RWPE2 (cell line): ENCODE results near the gene GBX2.

Source experiments
- ATAC-seq: fragments of 200-7000 bp; cut with Tn5 transposase; 3 replicates; pipeline ENCODE4 v1.9.1; 2021; ENCODE audit warnings: low read depth
- DNase-seq: peaks from one replicate; pipeline ENCODE4 v3.0.0-alpha.2; 2020; ENCODE audit warnings: low spot score
- H3K27ac ChIP-seq: fragments of 450-650 bp; 2 replicates; pipeline ENCODE4 v1.5.1; 2017; ENCODE audit warnings: mild to moderate bottlenecking; ENCODE audit not compliant: poor library complexity, severe bottlenecking
- H3K27me3 ChIP-seq: fragments of 250-450 bp; sonication (Bioruptor Pico); 2 replicates; pipeline ENCODE4 v1.5.1; 2021; ENCODE audit warnings: mild to moderate bottlenecking, moderate library complexity; ENCODE audit not compliant: insufficient read depth, poor library complexity, severe bottlenecking
- H3K36me3 ChIP-seq: fragments of 250-450 bp; sonication (Bioruptor Pico); 2 replicates; pipeline ENCODE4 v1.5.1; 2020; ENCODE audit warnings: low read depth, mild to moderate bottlenecking, moderate library complexity
- H3K4me1 ChIP-seq: fragments of 250-450 bp; sonication (Bioruptor Pico); 2 replicates; pipeline ENCODE4 v1.5.1; 2021; ENCODE audit warnings: mild to moderate bottlenecking, moderate library complexity; ENCODE audit not compliant: insufficient read depth, poor library complexity, severe bottlenecking
- H3K4me3 ChIP-seq: fragments of 250-450 bp; sonication (Bioruptor Pico); 2 replicates; pipeline ENCODE4 v1.5.1; 2021; ENCODE audit warnings: mild to moderate bottlenecking, moderate library complexity; ENCODE audit not compliant: severe bottlenecking
- H3K9me3 ChIP-seq: fragments of 250-450 bp; sonication (Bioruptor Pico); 2 replicates; pipeline ENCODE4 v1.5.1; 2021; ENCODE audit warnings: mild to moderate bottlenecking, moderate library complexity; ENCODE audit not compliant: severe bottlenecking
- CTCF ChIP-seq: fragments of 450-650 bp; IDR thresholded peaks from one replicate; pipeline ENCODE4 v1.5.1; 2017; ENCODE audit warnings: mild to moderate bottlenecking, moderate library complexity; ENCODE audit not compliant: poor library complexity, severe bottlenecking

GBX2 gene

GRCh38 chr2:236162031-236162845, 5.9 kb downstream of the GBX2 start:
- Histone ChIP-seq H3K27ac (no peak overlapping the region), H3K4me1 (peaks cover 7% of the 10 kb centered on the region), H3K27me3 (peaks cover 34% of the 10 kb centered on the region), H3K4me3 (no peak overlapping the region), H3K36me3 (no peaks in the 10 kb centered on the region), H3K9me3 (no peaks in the 10 kb centered on the region)
- DNase-seq (no peak), ATAC-seq (peak; percentile 37; the same call in 2 of the 3 replicates)
- TF ChIP-seq CTCF, result no peak

DNA sequence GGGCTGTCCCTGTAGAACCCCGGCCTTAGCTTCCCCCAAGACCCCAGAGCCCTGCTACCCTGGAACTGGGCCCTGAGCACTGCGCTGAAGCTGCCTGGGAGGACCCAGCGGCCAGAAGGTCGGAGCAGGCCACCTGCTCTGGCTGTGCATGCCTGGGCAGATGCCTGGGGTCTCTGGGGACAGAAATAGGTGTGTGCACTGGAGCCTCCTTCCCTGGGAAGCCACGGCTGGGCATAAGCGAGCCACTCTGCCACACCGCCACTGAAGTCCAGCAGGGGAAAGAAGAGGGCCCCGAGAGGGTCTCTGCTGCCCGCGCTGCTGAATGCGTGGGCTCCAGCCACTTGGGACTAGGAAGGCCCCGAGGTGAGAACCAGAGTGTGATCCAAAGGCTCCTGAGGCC, 6.7 kb downstream of the GBX2 start:
- Histone ChIP-seq H3K27me3 (peaks cover 28% of the 10 kb centered on the region), H3K36me3 (no peaks in the 10 kb centered on the region), H3K9me3 (no peaks in the 10 kb centered on the region), H3K4me1 (peaks cover 7% of the 10 kb centered on the region), H3K27ac (no peak overlapping the region), H3K4me3 (no peak overlapping the region)
- ATAC-seq, result no peak
- DNase-seq, result no peak
- no peak for TF ChIP-seq CTCF

- Histone ChIP-seq H3K27ac (no peak overlapping the region), H3K9me3 (no peaks in the 10 kb centered on the region), H3K4me1 (peaks cover 7% of the 10 kb centered on the region), H3K27me3 (peaks cover 23% of the 10 kb centered on the region), H3K4me3 (no peak overlapping the region), H3K36me3 (no peaks in the 10 kb centered on the region)
- TF ChIP-seq CTCF, result no peak
- no peak for ATAC-seq
- no peak for DNase-seq
Measured at GRCh38 chr2:236161082-236161462, 7.1 kb downstream of the GBX2 start.

DNA sequence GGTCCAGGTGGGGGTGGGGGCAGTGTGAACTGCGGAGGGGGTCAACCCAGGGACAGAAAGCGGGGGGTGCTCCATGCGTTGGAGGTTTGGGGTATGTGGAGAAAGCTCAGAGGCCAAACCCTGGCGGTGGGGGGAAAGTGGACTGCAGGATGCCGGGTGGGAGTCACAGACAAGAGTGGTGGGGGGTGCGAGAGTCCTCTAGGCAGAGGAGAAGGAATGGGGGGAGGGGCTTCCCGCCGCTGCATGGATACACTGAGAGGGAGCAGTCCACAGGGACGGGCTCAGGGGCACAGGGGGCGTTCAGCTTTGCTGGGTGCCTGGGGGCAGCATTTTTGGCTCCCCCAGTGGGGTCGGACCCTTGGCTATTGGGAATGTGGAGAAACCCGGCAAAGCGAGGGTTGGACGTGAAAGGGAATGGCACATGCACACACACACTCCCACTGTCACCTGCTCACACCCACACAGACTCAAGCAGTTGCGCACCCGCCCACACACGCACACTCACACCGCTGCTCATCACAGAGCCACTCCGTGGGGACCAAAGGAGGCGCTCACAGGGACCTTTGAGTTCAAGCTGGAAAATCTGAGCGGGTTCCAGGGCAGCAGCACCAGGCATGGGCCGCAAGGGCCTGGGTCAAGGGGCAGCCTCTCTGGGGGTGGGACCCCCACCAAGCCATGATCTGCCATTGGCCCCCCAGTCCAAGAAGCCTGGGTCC, 7.7 kb downstream of the GBX2 start:
- no peak for ATAC-seq
- H3K27ac ChIP-seq, result no peak overlapping the region
- peaks cover 18% of the 10 kb centered on the region for H3K27me3 ChIP-seq
- no peak for DNase-seq
- no peaks in the 10 kb centered on the region for H3K36me3 ChIP-seq
- H3K4me1 ChIP-seq, result peaks cover 7% of the 10 kb centered on the region
- H3K4me3 ChIP-seq, result no peak overlapping the region
- no peak for TF ChIP-seq CTCF
- H3K9me3 ChIP-seq, result no peaks in the 10 kb centered on the region

GRCh38 chr2:236159778-236160170, 8.4 kb downstream of the GBX2 start:
- no peak for TF ChIP-seq CTCF
- DNase-seq, result no peak
- no peak overlapping the region for H3K27ac ChIP-seq
- no peak for ATAC-seq
- H3K27me3 ChIP-seq, result peaks cover 10% of the 10 kb centered on the region
- H3K4me3 ChIP-seq, result no peak overlapping the region
- H3K36me3 ChIP-seq, result no peaks in the 10 kb centered on the region
- no peaks in the 10 kb centered on the region for H3K9me3 ChIP-seq
- H3K4me1 ChIP-seq, result peaks cover 7% of the 10 kb centered on the region
